NK-92 (cell line): Measurements from ENCODE around the gene TRIO.

Source experiments
- DNase-seq: peaks from one replicate; lab custom pipeline; 2025; ENCODE audit not compliant: unreplicated experiment; lab: John Stamatoyannopoulos, UW

TRIO gene

GRCh38 chr5:14492331-14492964 lies 349.3 kb downstream of the TRIO start:
- no peak for DNase-seq

- no peak for DNase-seq
These were observed 352.2 kb downstream of the TRIO start for GRCh38 chr5:14495301-14495700.

GRCh38 chr5:14497311-14497710 lies 354.2 kb downstream of the TRIO start:
- no peak for DNase-seq

DNA sequence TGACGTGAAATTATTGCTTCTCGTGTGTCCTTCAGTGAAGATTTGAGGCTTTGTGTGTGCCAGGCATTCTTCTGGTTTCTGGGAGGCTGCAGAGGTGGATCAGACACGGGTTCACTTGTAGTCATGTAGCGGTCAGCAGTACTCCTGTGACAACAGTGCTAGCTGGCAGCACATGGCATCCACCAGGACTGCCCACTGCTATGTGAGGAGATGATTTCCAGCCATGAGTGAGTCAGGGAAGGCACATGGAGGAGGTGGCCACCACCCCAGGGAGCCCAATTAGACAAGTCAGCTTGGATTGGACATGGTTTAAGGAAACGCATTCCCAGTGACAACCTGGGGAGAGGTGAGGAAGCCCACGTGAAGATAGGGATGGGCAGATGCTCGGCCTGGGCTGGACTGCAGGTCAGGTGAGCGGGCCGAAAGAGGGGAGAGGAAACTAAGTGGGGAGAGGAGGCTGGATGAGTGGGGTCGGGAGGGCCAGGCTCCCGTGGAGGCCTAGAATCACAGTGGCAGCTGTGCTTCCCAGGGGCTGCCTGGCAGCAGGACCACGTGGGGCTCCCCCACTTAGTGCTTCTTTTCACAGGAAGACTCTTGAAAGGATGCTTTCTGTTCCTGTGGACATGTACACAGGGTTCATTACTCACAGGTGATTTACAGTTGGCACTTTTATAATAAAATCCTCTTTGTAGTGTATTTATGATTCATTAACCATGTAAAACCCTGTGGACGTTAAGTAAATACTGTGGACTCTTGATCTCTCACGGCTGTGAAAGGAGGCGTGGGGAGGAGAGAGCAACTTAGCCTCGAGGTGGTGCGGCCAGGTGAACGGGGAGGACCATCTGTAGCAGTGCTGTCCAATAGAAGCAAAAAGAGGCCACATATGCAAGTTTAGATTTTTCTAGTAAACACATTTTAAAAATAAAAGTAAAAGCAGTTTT lies 358.5 kb downstream of the TRIO start:
- no peak for DNase-seq

GRCh38 chr5:14502294-14502690 lies 359.1 kb downstream of the TRIO start:
- no peak for DNase-seq

DNA sequence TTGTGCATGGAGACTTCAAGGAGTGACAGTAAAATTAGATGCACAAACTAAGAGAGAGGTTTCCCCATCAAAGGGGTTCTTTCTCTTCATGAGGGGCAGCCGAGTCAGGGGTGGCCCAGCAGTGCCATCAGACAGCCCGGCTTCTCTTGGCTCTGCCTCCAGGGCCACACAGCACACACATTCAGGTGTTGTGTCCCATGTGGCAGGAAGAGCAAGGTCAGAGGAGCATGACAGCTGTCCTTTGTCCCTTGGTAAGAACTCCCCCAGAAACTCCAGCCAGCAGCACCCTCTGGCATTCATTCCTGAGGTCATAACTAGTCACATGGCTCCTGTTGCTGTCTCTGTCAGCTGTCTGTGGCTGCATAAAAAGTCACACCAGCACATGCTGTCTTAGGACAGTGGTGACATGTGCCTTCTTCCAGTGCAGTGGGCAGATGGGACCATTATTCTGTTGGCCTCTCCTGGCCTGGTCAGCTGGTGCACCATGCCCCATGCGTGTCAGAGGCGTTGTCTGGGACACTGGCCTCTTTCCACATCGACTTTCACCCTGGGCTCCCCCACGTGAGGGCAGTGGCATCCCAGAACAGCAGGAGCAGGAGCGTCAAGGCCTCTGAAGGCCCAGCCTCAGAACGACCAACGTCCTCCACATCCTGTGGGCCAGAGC lies 360.0 kb downstream of the TRIO start:
- no peak for DNase-seq

GRCh38 chr5:14503681-14504331 lies 360.7 kb downstream of the TRIO start:
- no peak for DNase-seq

DNA sequence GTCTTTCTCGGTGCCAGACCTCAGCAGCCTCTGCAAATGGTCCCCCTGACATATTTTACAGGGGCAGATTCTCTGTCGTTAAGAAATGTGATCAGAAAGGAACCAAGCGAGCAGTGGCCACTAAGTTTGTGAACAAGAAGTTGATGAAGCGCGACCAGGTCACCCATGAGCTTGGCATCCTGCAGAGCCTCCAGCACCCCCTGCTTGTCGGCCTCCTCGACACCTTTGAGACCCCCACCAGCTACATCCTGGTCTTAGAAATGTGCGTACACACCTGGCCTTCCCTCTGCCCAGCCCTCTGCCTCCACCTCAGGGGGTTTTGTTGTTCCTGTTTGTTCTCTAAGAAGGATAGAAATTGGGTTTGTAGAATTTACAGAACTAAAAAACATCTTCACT lies 361.2 kb downstream of the TRIO start:
- DNase-seq: no peak

- DNase-seq: no peak
These were observed 361.7 kb downstream of the TRIO start for GRCh38 chr5:14504816-14505215.

DNA sequence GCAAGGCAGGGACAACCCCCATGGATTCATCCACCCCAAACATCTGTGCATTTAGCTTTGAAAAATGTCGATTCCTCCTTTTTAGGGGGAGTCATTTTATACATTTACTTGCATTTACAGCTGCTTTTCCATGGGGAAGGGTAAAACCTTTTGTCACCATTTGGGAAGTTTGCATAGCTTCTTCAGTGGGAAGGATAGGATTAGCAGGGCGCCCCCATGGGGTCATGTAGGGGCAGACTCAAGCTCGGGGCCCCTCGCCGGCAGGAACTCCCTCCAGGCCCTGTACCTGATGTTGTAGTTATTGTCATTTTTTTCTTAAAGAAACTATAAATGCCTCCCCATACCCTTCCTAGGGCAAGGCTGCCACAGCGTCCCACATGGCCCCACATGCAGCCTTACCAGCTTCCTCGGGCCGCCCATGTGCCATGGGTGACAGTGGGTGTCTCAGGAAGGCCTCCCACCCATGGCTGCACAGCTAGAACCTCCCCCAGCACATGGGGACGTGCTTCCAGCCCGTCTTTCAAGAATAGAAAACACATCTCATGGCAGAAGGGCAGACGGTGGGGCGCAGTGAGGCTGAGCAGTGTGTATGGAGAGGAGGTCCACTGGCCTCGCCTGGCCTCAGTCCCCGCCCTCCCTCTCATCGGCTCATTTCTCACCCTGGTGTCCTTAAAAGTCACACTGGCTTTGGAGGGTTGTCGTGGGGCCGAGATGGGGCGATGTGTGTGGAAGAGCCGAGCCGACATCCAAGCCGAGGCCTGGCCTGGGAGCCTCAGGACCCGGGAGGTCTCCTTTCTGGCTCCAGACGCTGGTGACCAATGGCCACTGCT lies 362.4 kb downstream of the TRIO start:
- DNase-seq: no peak

GRCh38 chr5:14506140-14506538 lies 363.0 kb downstream of the TRIO start:
- no peak for DNase-seq

GRCh38 chr5:14506661-14507060 lies 363.5 kb downstream of the TRIO start:
- no peak for DNase-seq

DNA sequence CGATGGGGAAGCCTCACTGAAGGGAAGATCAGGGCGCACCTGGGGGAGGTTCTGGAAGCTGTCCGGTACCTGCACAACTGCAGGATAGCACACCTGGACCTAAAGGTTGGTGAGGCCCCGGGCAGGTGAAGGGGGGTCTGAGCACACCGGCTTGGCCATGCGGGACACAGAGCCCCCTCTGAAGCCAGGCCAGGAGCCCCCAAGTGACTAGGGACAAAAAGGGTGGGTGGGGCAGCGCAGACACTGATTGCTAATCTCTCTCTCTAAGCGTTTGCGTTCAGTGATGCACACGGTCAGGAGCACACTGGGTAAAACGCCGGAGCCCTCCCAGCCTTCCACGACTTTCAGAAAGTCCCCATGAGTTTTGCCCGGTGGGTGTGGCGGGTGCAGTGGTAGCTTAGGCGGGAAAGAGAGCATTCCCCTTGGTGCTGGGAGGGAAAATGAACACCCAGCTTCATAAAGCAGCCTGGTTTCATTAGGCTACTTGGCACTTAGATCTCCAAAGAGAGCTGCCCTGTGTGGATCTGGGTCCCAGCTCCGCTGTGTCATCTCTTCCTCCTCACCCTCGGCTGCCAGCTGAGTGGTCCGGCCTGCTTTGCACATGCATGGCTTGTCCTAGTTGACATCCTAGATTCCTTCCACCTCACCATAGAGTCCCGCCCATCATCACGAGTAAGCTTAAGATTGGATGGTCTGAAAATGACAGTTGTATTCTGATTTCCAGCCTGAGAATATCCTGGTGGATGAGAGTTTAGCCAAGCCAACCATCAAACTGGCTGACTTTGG lies 364.2 kb downstream of the TRIO start:
- no peak for DNase-seq

GRCh38 chr5:14508046-14508445 lies 364.9 kb downstream of the TRIO start:
- DNase-seq: no peak

- DNase-seq: no peak
These were observed 366.4 kb downstream of the TRIO start for GRCh38 chr5:14509556-14509955.

DNA sequence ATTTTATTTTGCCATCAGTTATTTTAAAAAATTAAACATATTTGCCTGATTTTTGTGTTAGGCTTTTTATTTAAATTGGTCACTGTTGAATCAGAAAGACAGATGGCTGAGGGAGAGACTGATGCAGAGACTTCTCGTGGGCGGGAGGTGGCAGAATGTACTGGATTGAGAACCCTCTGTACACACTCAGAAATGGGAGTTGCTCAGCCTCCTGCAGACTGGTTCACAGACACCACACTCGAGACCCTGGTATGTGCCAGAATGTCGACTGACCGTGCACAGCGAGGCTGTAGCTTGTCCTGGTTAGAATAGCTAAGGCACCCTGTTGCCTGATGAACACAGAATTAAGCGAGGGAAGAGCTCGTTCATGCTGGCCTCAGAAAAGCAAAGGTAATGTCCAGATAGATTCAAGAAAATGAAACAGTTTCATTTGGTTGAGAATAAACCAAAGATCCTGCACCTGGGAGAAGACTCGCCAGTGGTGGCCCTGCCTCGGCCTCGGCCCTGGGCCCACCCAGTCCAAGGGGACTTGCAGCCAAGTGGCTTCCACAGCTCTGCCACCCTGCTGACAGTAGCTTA lies 367.1 kb downstream of the TRIO start:
- no peak for DNase-seq

- no peak for DNase-seq
These were observed 367.7 kb downstream of the TRIO start for GRCh38 chr5:14510880-14511279.

GRCh38 chr5:14512574-14512973 lies 369.4 kb downstream of the TRIO start:
- DNase-seq: no peak

GRCh38 chr5:14513266-14513665 lies 370.1 kb downstream of the TRIO start:
- DNase-seq: no peak
